COLO668 (cell line): ENCODE measurements around the gene THSD7A.

ENCODE experiments used
- DNase-seq: peaks from one replicate; lab custom pipeline; 2025; ENCODE audit not compliant: unreplicated experiment; lab: John Stamatoyannopoulos, UW

THSD7A gene

DNA sequence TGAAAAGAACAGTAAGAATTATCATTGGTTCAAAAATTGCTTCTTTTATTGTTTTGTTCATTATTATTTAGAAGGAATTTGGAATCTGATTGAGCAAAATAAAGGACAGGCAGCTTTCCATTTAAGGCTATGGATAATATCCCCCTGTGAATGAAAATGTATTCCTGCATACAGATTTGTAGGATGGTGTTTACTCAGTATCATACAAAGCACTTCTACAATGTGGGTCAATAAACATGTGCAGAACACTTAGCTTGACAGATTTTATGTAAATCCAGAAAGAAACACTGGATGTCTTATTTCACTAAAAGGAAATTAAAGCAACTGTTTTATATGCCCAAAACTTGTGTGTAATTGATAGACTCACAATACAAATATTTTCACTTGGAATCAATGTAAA is 189.7 kb downstream of the THSD7A start:
- no peak for DNase-seq

DNA sequence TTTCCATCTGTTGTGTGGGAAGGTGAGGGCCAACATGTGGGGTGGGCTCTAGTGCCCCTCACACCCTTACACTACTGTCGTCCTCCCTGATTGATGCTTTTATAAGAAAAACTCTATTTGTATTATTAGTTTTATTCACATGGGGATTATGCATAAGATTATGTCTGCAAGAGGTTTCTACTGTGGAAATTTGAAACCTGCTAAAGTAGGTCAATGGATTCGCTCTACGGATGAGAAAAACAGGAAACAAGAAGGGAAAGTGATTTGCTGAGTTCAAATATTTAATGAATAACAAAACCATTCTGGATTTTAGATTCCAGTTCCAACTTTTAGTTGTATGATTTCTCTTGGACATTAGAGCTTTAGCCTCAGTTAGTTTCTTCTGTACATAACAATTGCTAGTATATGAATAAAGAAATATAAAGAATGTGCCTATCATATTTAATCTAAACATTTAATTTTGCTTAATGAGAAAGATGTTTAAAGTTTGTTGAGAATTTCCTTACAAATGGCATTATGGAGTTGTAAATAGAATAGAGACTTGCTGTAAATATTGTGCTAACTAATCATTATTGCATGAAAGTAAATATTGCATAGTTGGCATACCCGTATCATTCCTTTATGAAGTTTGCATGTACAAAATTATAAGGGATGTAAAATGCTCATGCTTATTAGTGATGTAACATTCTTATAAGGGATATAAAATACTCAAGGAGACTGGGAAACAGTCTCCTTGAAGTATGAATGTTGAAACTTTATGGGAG is 193.8 kb downstream of the THSD7A start:
- no peak for DNase-seq

DNA sequence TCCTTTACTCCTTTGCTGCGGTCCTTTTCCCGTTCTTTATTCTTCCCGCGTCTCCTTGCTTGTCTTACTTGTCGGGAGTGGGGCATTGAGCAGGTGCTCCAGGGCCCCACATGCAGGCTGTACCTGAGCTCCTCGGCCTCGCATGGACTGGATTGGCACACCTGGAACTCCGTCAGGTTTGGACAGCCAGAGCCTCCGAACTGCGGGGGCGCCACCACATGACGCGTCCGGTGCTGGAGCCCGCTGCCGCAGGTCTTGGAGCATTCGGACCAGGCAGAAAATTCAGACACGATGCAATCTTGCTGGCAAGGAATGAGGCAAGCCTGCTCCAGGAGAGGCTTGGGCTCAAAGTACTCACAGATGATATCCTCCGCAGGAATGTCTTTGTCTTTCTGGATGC is 195.7 kb downstream of the THSD7A start:
- no peak for DNase-seq

DNA sequence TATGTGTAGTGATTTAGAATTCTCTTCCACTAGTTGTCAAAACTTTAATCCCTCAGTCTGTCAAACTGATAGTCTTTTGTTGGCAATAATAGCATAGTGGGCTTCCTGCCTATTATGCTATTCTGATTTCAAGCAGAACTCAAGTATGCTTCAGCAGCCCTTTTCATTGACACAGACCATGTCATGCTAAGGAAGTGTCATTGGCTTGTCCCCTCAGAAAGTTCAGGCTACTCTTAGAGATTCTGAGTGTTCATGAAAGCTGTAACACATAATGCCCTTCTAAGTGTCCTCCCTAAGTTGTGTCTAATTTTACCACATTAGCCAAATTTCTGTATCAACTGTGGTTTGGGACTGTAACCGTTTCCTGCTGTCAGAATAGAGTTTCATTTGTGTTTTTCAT is 198.7 kb downstream of the THSD7A start:
- no peak for DNase-seq

DNA sequence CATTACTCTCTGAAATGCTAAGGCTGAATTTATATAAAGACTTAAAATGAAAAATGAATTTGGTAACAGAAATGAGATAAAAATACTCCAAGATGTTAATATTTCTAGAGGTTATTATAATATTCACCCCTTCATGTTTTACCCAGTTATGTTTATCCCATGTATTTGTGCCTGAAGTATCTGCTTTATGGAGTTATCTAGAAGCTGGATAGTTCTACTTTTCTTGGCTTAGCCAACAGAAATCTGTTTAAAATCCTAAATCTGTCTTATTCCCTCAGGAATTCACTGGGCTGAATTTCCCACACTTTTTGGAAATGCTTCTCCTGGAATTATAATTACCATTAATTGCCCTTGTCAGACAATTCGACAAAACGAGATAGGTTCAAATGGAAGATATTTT is 201.6 kb downstream of the THSD7A start:
- no peak for DNase-seq

DNA sequence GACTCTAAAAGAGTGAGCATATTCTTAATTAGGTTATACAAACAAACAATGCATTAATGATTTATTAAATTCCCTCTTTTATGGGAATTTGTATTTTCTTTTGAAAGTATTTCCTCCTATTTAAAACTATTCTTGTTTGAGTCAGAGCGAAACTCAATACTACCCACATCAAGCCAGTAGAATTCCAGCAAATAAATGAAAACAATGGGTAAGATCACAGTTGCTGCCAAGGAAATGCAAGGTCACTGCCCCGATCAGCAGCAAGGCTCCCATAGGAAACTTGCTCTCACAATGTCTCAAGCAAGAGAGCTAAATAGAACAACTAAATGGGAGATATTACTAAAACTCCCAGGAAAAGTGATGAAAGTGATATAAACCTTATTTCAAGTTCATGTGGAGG is 206.3 kb downstream of the THSD7A start:
- DNase-seq, result no peak

DNA sequence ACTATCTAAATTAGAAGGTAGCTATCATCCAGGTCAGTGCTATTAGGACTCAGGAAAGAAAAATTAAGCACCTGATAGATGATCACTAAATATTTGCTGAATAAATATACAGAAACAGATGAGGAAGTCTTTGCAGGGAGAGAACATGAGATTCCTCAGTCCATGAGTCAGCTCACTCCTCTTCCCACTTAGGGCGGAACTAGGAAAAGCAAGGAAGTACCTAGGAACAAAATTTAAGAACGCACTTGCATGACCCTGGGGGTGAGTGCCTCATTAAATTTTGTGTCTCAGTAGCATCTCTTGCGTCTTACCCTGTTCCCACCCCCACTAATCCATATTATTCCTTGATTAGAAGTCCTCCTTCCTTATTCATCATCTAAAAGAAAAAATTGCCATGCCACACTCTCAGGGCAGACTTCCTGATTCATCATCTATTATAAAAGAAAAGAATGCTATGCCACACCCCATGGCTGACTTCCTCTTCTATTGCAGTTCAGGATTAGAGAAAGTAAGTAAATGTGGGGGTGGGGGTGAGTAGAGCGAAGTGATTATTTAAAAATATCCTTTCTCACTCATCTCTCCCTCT is 208.8 kb downstream of the THSD7A start:
- no peak for DNase-seq

DNA sequence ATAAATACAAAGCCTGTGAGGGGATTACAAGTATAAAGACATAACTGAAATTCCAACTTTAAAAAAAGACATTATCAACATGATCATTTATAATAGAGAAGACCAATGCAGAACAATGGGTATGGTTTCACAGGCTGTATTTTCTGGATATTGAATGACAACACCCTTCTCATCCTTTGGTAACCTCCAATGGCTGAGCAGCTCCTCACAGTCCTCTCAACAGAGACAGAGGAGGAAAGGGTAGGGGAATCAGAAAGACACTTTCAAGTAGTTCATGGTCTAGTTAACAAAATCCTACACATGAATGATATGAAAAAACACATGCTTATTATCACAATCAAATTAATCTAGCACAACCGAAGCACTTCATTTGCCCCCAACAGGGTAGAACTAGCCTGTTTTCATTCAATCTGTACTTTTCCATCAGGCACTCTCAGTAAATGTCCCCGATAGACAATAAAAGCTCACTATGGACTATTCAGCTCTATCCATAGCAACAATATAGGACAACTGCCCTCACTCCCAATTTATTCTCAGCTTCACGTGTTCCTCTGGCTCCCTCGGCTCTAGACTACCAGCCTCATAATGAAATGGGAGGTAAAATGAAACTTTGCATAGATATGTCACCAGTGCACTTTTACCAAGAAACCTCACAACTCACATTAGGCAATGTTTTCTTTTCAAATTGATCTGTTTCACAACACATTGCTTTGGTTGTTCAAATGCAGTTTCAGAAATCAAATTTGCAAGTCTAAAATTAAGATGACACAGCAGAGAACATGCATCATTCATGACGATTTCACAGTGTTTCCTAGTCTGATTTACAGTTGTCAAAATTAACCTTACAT is 211.4 kb downstream of the THSD7A start:
- DNase-seq, result no peak

DNA sequence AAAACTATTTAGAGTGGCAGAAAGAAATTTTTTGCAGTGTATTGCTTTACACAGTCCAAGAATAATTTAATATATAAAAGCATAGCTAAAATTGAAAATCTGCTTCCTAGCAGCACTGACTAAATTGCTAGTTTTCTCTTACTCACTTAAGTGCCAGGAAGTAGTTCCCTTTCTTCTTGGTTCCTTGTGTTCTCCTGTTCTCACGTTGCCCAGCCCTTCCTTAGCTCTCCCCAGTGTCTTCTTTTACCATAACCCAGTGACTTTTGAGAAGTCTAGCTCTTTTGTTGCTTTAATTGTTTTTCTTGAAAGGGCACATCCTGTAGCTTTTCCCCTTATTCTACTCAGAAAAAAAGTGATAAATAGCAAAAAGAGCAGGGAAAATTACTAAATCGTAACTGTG is 215.5 kb downstream of the THSD7A start:
- DNase-seq, result no peak

DNA sequence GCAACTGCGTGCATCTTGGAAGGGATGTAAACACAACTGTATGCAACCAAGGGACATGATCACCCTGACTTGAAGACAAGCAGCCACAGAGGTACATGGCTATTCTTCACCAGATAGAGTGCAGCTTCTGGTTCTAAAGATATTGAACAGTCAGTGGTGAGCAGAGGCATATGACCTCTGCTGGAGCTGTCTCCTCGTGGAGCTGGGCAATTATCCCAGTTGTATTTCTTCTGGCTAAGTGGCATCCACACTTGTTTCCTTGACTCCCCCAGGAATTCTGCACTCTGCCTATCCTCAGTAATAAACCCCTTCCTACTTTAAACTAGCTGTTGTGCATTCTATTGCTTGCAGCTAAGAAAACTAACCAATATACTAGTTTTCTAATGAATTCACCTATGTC is 216.8 kb downstream of the THSD7A start:
- DNase-seq, result no peak

DNA sequence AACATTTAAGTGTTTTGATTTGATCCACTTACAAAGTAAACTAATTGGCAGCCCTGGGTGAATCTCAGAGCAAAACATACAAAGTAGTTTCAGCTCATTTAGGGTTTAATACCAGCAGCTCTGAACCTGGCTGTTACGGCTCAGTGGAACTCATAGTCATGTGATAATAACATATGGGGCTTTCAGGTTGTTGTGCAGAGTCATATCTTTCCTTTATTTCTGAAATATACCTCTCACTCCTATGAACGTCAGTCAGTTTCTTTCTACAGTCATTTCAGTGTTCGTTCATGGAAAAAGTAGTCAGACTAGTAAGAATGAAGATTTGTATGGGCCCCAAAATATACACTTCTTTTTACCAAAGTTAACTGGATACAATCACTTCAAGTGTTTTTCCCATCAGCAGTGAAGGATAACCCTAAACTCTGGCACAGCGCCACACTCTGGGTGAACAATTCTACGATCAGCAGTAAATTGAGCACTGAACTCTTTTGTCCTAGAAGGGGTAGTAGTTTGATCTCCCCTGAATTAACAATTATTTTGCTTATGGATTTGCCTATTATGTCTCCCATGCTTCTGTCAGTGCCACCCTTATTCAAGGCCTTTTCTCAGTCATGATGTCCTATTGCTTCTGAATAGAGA is 218.6 kb downstream of the THSD7A start:
- DNase-seq, result no peak

DNA sequence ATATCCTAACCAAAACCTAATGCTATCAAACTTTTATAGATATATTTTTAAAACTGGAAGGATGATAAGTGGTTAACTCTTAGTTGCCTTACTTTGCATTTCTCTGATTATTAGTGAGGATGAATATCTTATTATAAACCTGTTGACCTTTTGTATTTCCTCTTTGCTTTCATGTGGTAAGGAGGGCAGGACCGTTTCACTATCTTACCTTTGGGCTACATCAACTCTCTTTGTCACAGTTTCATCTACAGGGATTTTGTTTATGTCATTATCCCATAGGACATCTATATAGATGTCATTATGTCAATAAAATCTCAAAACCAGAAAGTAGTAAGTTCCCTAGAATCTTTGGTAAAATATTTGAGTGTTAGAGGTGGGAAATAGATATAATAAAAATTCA is 219.3 kb downstream of the THSD7A start:
- DNase-seq, result no peak

DNA sequence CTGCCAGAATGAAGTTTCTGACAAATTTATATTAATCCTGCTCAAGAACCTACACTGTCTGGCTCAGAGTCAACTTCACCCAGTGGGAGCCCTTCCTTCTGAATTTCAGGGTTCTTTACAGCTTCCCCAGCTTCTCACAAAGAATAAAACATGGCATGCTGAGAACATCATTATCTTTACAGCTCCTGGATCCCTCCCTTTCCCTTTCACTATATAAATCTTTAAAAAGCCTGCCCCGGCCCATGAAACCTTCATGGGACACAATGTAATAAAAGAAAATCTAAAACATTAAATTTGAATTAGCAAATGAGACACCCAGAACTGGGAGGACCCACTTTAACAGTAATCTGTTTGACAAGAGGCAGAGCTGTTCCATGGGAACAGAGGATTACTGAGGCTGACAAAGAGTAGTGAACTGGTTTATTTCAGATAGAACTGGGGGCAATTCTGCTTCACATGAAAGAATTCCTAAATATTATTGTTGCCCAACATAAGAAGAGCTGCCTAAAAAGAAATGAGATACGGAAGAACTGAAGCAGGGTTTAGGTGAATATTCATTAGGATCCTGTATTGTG is 222.8 kb downstream of the THSD7A start:
- no peak for DNase-seq

DNA sequence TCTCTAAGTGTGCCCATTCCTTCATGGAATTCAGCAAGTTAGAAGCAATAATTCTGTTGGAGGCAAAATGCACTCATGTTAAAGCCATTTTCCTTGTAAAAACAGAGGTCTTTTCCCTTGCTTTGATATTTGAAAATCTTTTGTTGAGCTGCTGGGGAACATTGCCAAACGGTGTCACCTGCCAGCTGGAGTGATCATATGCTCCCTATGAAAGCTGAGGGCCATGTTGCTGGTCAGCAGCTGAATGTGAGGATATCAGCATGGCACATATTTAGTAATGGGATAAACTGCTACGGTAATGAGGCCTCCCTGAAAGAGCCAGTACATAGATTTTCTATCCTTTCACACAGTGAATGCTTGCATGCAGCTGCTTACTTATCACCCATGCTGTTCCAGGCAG is 224.3 kb downstream of the THSD7A start:
- no peak for DNase-seq

DNA sequence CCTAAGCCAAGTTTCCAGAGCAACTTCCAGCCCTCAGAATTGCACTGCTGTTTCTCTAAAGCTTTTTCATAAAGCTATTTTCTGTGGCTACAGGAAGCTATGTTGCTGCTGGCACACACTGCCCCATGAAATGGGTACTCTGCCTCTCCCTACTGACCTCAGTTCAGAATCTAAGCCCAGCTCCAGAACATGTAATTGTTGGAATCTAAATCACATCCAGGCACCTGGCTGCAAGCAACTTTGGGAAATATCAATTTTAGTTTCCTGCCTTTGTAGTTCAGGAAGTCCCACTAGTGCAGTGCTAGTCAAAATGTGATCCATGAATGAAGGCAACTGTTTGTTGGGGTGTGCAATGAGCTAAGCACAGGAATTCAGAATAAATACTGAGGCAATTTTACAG is 226.2 kb downstream of the THSD7A start:
- DNase-seq, result no peak

DNA sequence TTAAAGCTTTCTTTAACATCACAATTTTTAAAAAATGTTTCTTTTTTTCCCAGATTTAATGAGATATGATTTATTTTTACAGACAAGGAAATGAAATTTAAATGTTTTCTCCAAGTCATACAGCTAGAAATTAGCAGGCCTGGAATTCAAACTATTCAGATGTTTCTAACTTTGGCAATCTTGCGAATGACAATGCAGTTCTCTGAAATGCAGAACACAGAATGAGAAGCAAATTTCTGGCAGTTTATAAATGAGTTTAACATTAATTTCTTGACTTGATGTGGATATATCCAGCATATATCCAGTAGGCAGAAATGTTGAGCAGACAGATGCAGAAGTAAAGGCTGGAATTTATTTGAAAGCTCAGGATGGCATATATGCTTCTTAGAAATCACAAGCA is 227.5 kb downstream of the THSD7A start:
- DNase-seq, result no peak

DNA sequence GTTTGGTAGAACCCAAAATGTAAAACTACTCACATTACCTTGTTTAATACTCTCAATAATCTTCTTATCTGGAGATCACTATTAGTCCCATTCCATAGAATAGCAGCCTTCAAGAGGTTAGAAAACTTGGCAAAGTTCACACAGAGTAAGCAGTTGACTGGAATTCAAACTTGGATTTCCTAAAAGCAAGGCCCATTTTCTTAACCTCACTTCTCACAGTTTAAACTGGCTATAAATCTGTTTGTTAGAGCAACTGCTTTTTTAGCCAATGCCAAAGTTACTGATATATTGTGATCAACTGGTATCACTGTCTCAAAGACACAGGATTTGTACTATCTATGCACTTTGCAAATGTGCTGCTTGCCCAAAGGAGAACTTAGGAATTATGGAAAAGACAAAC is 230.2 kb downstream of the THSD7A start:
- no peak for DNase-seq

DNA sequence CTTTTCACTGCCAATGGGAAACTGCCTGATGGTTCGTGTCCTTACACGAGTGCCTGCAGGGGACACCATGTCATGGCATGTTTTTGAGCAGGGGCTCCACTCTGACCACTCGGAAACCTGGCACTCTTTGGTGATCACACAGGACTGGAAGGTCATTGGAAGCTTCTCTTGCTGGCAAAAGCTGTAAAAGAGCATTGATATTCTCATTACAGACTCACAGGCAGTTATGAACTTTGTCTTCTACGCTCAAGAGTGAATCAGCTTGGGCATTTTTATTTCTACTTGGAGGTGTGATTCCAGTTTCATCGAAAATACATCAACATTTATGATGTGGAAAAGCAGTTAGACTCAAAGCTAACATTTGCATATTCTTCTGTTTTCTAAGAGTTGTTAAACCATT is 238.7 kb downstream of the THSD7A start:
- no peak for DNase-seq

DNA sequence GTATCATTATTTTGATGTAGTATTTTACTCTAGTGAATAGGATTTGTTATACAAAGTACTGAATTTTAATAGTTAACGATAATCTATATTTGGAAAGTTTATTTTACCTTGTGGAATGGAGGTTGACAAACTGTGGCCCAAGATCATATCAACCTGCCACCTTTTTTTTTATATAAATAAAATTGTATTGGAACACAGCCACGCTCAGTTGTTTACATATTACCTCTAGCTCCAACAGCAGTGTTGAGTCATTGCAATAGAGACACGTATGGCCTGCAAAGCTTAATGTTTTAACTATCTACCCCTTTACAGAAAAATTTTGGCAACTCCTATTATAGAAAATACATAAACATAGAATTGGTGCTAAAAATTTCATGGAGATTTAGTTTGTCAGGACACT is 239.3 kb downstream of the THSD7A start:
- DNase-seq, result no peak

DNA sequence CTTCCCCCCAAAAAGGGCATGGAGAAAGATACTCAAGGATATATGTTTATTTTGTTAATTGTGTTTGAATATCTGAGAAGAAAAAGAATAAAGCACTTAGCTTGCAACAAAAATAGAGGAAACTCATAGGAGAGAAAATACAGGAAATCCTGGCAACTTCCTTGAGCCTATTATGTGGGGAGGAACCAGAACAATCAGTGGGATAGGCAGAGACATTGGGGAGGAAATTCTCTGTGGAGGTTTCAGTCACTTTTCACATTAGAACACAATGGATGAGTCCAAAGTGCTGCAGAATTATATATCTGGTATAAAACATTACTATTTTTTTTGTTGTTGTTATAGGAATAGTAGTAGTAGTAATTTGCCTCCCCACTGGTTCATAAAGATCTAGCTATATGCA is 240.1 kb downstream of the THSD7A start:
- no peak for DNase-seq

DNA sequence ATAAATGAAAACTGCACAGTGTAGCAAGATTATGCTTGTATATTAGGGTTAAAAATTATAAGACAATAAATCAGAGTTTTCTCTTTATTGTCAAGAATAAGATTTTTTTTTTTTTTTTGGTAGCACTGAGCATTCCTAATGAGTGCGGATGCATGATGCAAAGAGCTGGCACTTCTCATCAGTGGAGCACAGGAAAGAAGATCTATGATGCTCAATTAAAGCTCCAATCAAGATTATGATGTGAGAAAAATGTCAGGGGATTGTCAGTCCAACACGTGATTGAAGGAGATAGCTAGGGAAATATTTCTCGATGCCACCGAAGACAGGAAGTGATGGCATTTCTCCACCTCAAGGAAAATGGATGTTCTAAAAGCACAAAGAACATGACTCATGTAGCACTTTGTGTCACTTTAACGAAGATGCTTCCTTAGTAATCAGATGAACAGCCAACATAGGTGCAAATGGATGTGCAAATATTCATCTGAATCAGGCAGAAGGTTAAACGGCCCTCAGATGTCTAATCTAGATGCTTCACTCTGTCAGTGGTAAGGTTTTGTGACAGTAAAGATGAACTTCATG is 240.9 kb downstream of the THSD7A start:
- DNase-seq, result no peak
